K562 (cell line): ENCODE data around the gene RNU6-9. TPM values are rescaled to one million over a fixed set of nuclear protein-coding genes. Genes with fewer than 3 reads are reported as not detected.

Experiments
- ATAC-seq: fragments of 200-7000 bp; cut with Tn5 transposase; 3 replicates; pipeline ENCODE4 v1.9.1; 2020; ENCODE audit warnings: moderate library complexity
- BruUV-seq: library from RNA; stranded (reverse); fragments of 400-500 nt; replicated peaks from 2 replicates; lab custom pipeline; 2021; lab: Mats Ljungman, UMichigan
- CTCF ChIA-PET: fragments of 300-600 bp; formaldehyde crosslinking; extraction: SDS; loops from one replicate; lab custom pipeline; 2021; ENCODE audit warnings: low intra/inter-chr PET ratio; lab: Yijun Ruan, JAX
- POLR2A ChIA-PET: fragments of 300-600, 350-650 bp; sonication (Branson Sonifier 250); formaldehyde crosslinking; extraction: SDS; loops from one replicate; lab custom pipeline; 2021; ENCODE audit warnings: antibody characterized with exemption, inconsistent platforms; lab: Yijun Ruan, JAX
- DNase-seq, 4 experiments: peaks; one replicate each; pipeline versions ENCODE4 v3.0.0 to v3.0.0-alpha.2; 2011 to 2018; ENCODE audit warnings: low spot score in 3 of 4, mixed read lengths in 3 of 4; ENCODE audit errors: extremely low read depth in 1 of 4
- FAIRE-seq: peaks from 2 replicates; lab custom pipeline; 2011; peaks lifted over from hg19 to GRCh38; lab: Jason Lieb, UNC
- H2AFZ ChIP-seq: 2 replicates; pipeline ENCODE4 v1.6.0; 2011; ENCODE audit warnings: low read depth, low read length, control low read depth, inconsistent platforms
- H3K27ac ChIP-seq: fragments of 200-600 bp; 3 replicates; pipeline ENCODE4 v1.8.0; 2011; ENCODE audit warnings: low read depth, mild to moderate bottlenecking, control low read depth, inconsistent platforms, low read length, moderate library complexity, mixed read lengths; ENCODE audit errors: extremely low read depth
- H3K27me3 ChIP-seq, 2 experiments: fragments of 300-600 bp in 1 of 2; 2 replicates in 1 of 2; 3 replicates in 1 of 2; pipeline versions ENCODE4 v1.6.0 to v1.8.0; 2011; ENCODE audit warnings: inconsistent platforms in 2 of 2, low read length in 2 of 2, mild to moderate bottlenecking in 1 of 2, mixed read lengths in 1 of 2, moderate library complexity in 1 of 2; ENCODE audit not compliant: control insufficient read depth in 2 of 2, insufficient read depth in 2 of 2
- H3K36me3 ChIP-seq: fragments of 300-600 bp; 3 replicates; pipeline ENCODE4 v1.8.0; 2011; ENCODE audit warnings: mild to moderate bottlenecking, low read length, inconsistent platforms; ENCODE audit not compliant: control insufficient read depth, insufficient read depth
- H3K4me1 ChIP-seq, 2 experiments: fragments of 200-600 bp in 1 of 2; replicated peaks in 1 of 2; 2 replicates in 1 of 2; 3 replicates in 1 of 2; pipeline versions ENCODE4 v1.5.1 to v1.8.0; 2011; ENCODE audit warnings: inconsistent platforms in 2 of 2, low read length in 2 of 2, mild to moderate bottlenecking in 1 of 2, mixed read lengths in 1 of 2, moderate library complexity in 1 of 2; ENCODE audit not compliant: control insufficient read depth in 2 of 2, insufficient read depth in 2 of 2
- H3K4me2 ChIP-seq: 2 replicates; pipeline ENCODE4 v1.6.1; 2011; ENCODE audit warnings: low read length, control low read depth, inconsistent platforms, mixed read lengths; ENCODE audit not compliant: insufficient read depth
- H3K4me3 ChIP-seq: fragments of 200-600 bp; sonication (generic), shearing (Covaris generic); 2 replicates; pipeline ENCODE4 v1.5.1; 2016; ENCODE audit warnings: control low read depth, inconsistent platforms
- H3K79me2 ChIP-seq: fragments of 200-600 bp; 3 replicates; pipeline ENCODE4 v1.8.0; 2011; ENCODE audit warnings: low read length, inconsistent platforms; ENCODE audit not compliant: control insufficient read depth, insufficient read depth
- H3K9ac ChIP-seq, 2 experiments: 2 replicates each; pipeline versions ENCODE4 v1.6.0 to v1.6.1; 2011; ENCODE audit warnings: low read depth in 2 of 2, low read length in 2 of 2, control low read depth in 1 of 2, inconsistent platforms in 1 of 2, mild to moderate bottlenecking in 1 of 2, mixed read lengths in 1 of 2; ENCODE audit not compliant: insufficient read depth in 1 of 2
- H3K9me1 ChIP-seq: one replicate; pipeline ENCODE4 v1.6.0; 2011; ENCODE audit warnings: inconsistent platforms, mild to moderate bottlenecking, low read length, moderate library complexity; ENCODE audit not compliant: control insufficient read depth, insufficient read depth
- H3K9me3 ChIP-seq: replicated peaks from 2 replicates; pipeline ENCODE4 v1.5.1; 2011; ENCODE audit warnings: low read depth, low read length, inconsistent platforms; ENCODE audit not compliant: control insufficient read depth, insufficient read depth
- H4K20me1 ChIP-seq: replicated peaks from 2 replicates; pipeline ENCODE4 v1.6.1; 2011; ENCODE audit warnings: low read length, inconsistent platforms, mixed read lengths; ENCODE audit not compliant: control insufficient read depth, insufficient read depth
- E2F5 ChIP-seq: sonication (generic); formaldehyde crosslinking; IDR thresholded peaks from 2 replicates; pipeline ENCODE4 v1.8.0; 2022; ENCODE audit warnings: mild to moderate bottlenecking, missing genetic modification reagents
- HMG20B ChIP-seq: fragments of 250-450 bp; sonication (Bioruptor Pico); IDR thresholded peaks from 2 replicates; pipeline ENCODE4 v1.5.0; 2021; ENCODE audit warnings: mild to moderate bottlenecking
- KAT7 ChIP-seq: sonication (generic); formaldehyde crosslinking; IDR thresholded peaks from 2 replicates; pipeline ENCODE4 v1.8.0; 2022; ENCODE audit warnings: missing genetic modification reagents, mild to moderate bottlenecking, borderline replicate concordance
- NKRF ChIP-seq: fragments of 450-650 bp; IDR thresholded peaks from 2 replicates; pipeline ENCODE4 v1.6.1; 2016; ENCODE audit warnings: borderline replicate concordance
- ZNF740 ChIP-seq, 3 experiments: fragments of 200-800 bp in 1 of 3; sonication (Bioruptor generic) in 1 of 3; sonication (generic) in 1 of 3; formaldehyde crosslinking in 1 of 3; IDR thresholded peaks; 2 replicates each; pipeline versions ENCODE4 v1.6.1 to v1.8.0; 2016 to 2022; ENCODE audit warnings: mild to moderate bottlenecking in 2 of 3, missing compliant biosample characterization in 2 of 3, missing genetic modification characterization in 2 of 3, missing genetic modification reagents in 1 of 3
- ZNF766 ChIP-seq: fragments of 200-800 bp; sonication (Bioruptor generic); conservative IDR thresholded peaks from 2 replicates; pipeline ENCODE4 v1.6.1; 2016; ENCODE audit warnings: missing genetic modification characterization, missing compliant biosample characterization
- WGBS: fragments of 100-300 bp; shearing (Covaris generic); methylation state at CpG from one replicate; pipeline ENCODE4 v1.1.6; 2016; ENCODE audit warnings: low coverage, mixed read lengths; ENCODE audit not compliant: insufficient coverage; ENCODE audit errors: missing lambda C conversion rate; 5-methylcytosine and 5-hydroxymethylcytosine counted together
- in situ Hi-C: fragments of 300-500 bp; cut with MboI; formaldehyde crosslinking; loops from 4 replicates; pipeline ENCODE4 v1.15.0; 2018; ENCODE audit warnings: inconsistent platforms, mixed read lengths
- intact Hi-C: fragments of 100-400 bp; cut with micrococcal nuclease; formaldehyde crosslinking; loops from 2 replicates; pipeline ENCODE4 v1.14.2; 2022
- polyA plus RNA-seq, 8 experiments: library from polyadenylated mRNA; depleted of rRNA in 4 of 8; stranded (reverse) in 5 of 8; unstranded in 3 of 8; fragments of >200 nt; fragmentation: Nextera tagmentation in 2 of 8; fragmentation: Illumina TruSeq in 1 of 8; extraction: Ambion mirVana in 2 of 8; extraction: Trizol in 1 of 8; gene quantifications; 2 replicates each; pipeline versions ENCODE4 v1.2.1 to v1.2.3, GENCODE V29; 2011 to 2014; ENCODE audit warnings: inconsistent platforms in 1 of 8, missing spikeins in 1 of 8
- total RNA-seq, 7 experiments: library from RNA; depleted of rRNA in 6 of 7; stranded (reverse); fragments of >200 nt in 6 of 7; fragmentation: Illumina TruSeq in 2 of 7; extraction: Trizol in 2 of 7; gene quantifications; 2 replicates each; pipeline versions ENCODE4 v1.2.1 to v1.2.3, GENCODE V29; 2011 to 2021; ENCODE audit warnings: low replicate concordance in 1 of 7

Gene RNU6-9
- total and polyA plus RNA-seq, 9 of the 15 experiments (the other 6 are each of a cell fraction or from before 2014, with no cell fraction given) = not detected

- peak; percentile 98; the same call in 1 of the 2 replicates for TF ChIP-seq KAT7 (CRISPR knock-in tag)
These were observed 24.3 kb downstream of the RNU6-9 start, which contains the start of gene KISS1R (continued) for GRCh38 chr19:917323-918151.

GRCh38 chr19:918152-918437 lies 24.8 kb downstream of the RNU6-9 start:
- Histone ChIP-seq H3K9ac (peak overlapping the region; percentile 83 to 94), H3K4me1 (peaks cover 6 to 70% of the 10 kb centered on the region in 2 experiments; a peak in 4 of 5 replicates), H3K27ac (peak overlapping the region; percentile 89), H3K4me3 (peak overlapping the region; percentile 65), H4K20me1 (no peaks in the 10 kb centered on the region), H3K9me1 (no peaks in the 10 kb centered on the region), H3K27me3 (no peaks in the 10 kb centered on the region), H3K79me2 (peaks cover 33% of the 10 kb centered on the region), H2AFZ (peak overlapping the region; percentile 83), H3K4me2 (peak overlapping the region; percentile 84), H3K36me3 (peaks cover 8% of the 10 kb centered on the region; the same call in 1 of the 3 replicates), H3K9me3 (no peaks in the 10 kb centered on the region)
- WGBS = 4% methylated on average over 8 of the region's 12 CpGs
- in situ Hi-C loops = no loop called here
- BruUV-seq = no TSS peak
- no peak for DNase-seq
- no peak for FAIRE-seq
- POLR2A ChIA-PET = interaction anchor here (0.6 kb wide), 2 partner anchors 29 to 70 kb away, joined by 3 read pairs; no protein-coding TSS in a partner anchor
- TF ChIP-seq HMG20B (CRISPR knock-in tag) = no peak
- TF ChIP-seq ZNF766 (CRISPR knock-in tag) = 0 out of 2 replicates have a peak, but pooled peaks have one; percentile 25
- no peak for TF ChIP-seq E2F5
- 0 out of 2 replicates have a peak, but pooled peaks have one; percentile 22 for TF ChIP-seq NKRF
- no peak for TF ChIP-seq ZNF740 (CRISPR knock-in tag; IDR thresholded peaks at IDR 0.05)
- 0 out of 4 replicates have a peak, but pooled peaks of 1 of the 2 experiments have one; percentile 10 for TF ChIP-seq ZNF740 (tag; IDR thresholded peaks at IDR 0.05)
- CTCF ChIA-PET = interaction anchor here (0.7 to 6.8 kb wide), 5 partner anchors 25 to 148 kb away, joined by 3 to 74 read pairs (median 6); partner anchors contain the start of genes MED16 and RNU6-9
- intact Hi-C loops = no loop called here
- ATAC-seq = no peak
